Heart left ventricle (tissue), 16 donors: ENCODE data around the gene MSL1. TPM values are rescaled to one million over a fixed set of nuclear protein-coding genes. Genes with fewer than 3 reads are reported as not detected.
A peak's percentile ranks its signal among the peaks of the same experiment; 100 is the strongest.
"Not testable (repeated sequence)": the region's sequence is repeated elsewhere in the genome, so short reads cannot be mapped to it uniquely, and the experiment has no call there.

Experiments
- ATAC-seq, 4 donors: fragments of 200-7000 bp; cut with Tn5 transposase; one replicate each; pipeline ENCODE4 v1.9.1; 2020 to 2022; ENCODE audit warnings: moderate library complexity in 4 of 4, mild to moderate bottlenecking in 3 of 4, moderate number of reproducible peaks in 1 of 4
- DNase-seq, 5 donors: peaks; one replicate each; pipeline ENCODE4 v3.0.0-alpha.2; 2020
- H3K27ac ChIP-seq, 12 donors: fragments of 200-600 bp; sonication (generic) in 4 of 12; one replicate each; pipeline versions ENCODE4 v1.5.0 to v1.8.0; 2016 to 2022; ENCODE audit warnings: mild to moderate bottlenecking in 2 of 12
- H3K27me3 ChIP-seq, 9 donors: fragments of 200-600 bp; sonication (generic) in 2 of 9; one replicate each; pipeline versions ENCODE4 v1.5.1 to v1.8.0; 2016 to 2022; ENCODE audit warnings: mild to moderate bottlenecking in 3 of 9
- H3K36me3 ChIP-seq, 9 donors: fragments of 200-600 bp; sonication (generic) in 2 of 9; one replicate each; pipeline versions ENCODE4 v1.5.0 to v1.8.0; 2018 to 2022; ENCODE audit warnings: mild to moderate bottlenecking in 2 of 9
- H3K4me1 ChIP-seq, 12 donors: fragments of 200-600 bp; sonication (generic) in 4 of 12; one replicate each; pipeline versions ENCODE4 v1.5.0 to v1.8.0; 2016 to 2022; ENCODE audit warnings: mild to moderate bottlenecking in 3 of 12
- H3K4me3 ChIP-seq, 12 donors: fragments of 200-600 bp; sonication (generic) in 4 of 12; one replicate each; pipeline versions ENCODE4 v1.5.0 to v1.8.0; 2017 to 2022; ENCODE audit warnings: mild to moderate bottlenecking in 9 of 12, moderate library complexity in 4 of 12
- H3K9me3 ChIP-seq, 12 donors: fragments of 200-600 bp; sonication (generic) in 4 of 12; one replicate each; pipeline versions ENCODE4 v1.5.0 to v1.8.0; 2016 to 2022; ENCODE audit warnings: mild to moderate bottlenecking in 1 of 12
- CTCF ChIP-seq, 12 donors: fragments of 200-600 bp; sonication (generic) in 4 of 12; IDR thresholded peaks; one replicate each; pipeline versions ENCODE4 v1.5.0 to v1.8.0; 2018 to 2022; ENCODE audit warnings: antibody characterized with exemption in 12 of 12, mild to moderate bottlenecking in 5 of 12
- POLR2A ChIP-seq, 2 donors: fragments of 450-650 bp; IDR thresholded peaks; one replicate each; pipeline ENCODE4 v1.6.1; 2017; ENCODE audit warnings: antibody characterized with exemption in 2 of 2, mild to moderate bottlenecking in 2 of 2, moderate library complexity in 2 of 2
- WGBS, 4 donors: extraction: QIAGEN DNeasy Blood & Tissue Kit in 2 of 4; methylation state at CpG; one replicate each; pipeline versions ENCODE4 v1.1.5 to v1.1.7; 2013 to 2018; 5-methylcytosine and 5-hydroxymethylcytosine counted together
- intact Hi-C, 10 donors: fragments of 100-400 bp; cut with DNase I; formaldehyde crosslinking; loops; one replicate each; pipeline versions ENCODE4 v1.11.1 to v1.14.2; 2022
- polyA plus RNA-seq, 2 donors: library from polyadenylated mRNA; stranded (reverse); fragments of 200-250 nt; gene quantifications; one replicate each; pipeline ENCODE4 v1.2.3, GENCODE V29; 2013
- total RNA-seq, 9 donors: library from RNA; depleted of rRNA in 2 of 9; stranded (reverse); fragments of >200 nt in 2 of 9; fragmentation: NEBNext Ultra II Directional in 3 of 9; extraction: Animal tissue kit (Norgen Biotek cat#: 25700) in 3 of 9; gene quantifications; one replicate each; pipeline versions ENCODE4 v1.1.0 to v1.2.4, GENCODE V29; 2016 to 2023
- donor health status: ischemic (EF 13 %, LVEDD 7.1; RV severe dilation, severe dysfunction).
- donor health status: healthy with polysubstance abuse.
- donor health status: DM: no; HTN: yes; CAD: no.
- donor health status: DM: no; HTN: no; CAD: no.
- donor health status: ischemic (EF 25% LVEDD 6.9; RV normal size, moderate dysfunction).
- donor health status: ischemic (EF 25% LVEDD 5.7; RV mildly dilated, moderate dysfunction).
- donor health status: healthy.
- donor health status: DM: yes; HTN: yes; CAD: no.
- donor health status: ischemic (EF 35%, LVEDD 5.7; RV mildly dilated, moderate dysfunction).
- donor health status: nonischemic (EF 11% LVEDD 7.7; RV severe dilation, severe dysfunction).
- donor health status: DM: yes; HTN: yes; CAD: no.
- donor health status: PGD.
- donor health status: ischemic (EF 29% LVEDD 5.4; RV normal size, mild dysfunction).
- donor health status: nonischemic (EF 23%, LVEDD 6.1; RV moderate dilation, normal function).

The MSL1 gene
- total and polyA plus RNA-seq, 11 donors: 32.0 to 54.7 (median 45.1) TPM

DNA sequence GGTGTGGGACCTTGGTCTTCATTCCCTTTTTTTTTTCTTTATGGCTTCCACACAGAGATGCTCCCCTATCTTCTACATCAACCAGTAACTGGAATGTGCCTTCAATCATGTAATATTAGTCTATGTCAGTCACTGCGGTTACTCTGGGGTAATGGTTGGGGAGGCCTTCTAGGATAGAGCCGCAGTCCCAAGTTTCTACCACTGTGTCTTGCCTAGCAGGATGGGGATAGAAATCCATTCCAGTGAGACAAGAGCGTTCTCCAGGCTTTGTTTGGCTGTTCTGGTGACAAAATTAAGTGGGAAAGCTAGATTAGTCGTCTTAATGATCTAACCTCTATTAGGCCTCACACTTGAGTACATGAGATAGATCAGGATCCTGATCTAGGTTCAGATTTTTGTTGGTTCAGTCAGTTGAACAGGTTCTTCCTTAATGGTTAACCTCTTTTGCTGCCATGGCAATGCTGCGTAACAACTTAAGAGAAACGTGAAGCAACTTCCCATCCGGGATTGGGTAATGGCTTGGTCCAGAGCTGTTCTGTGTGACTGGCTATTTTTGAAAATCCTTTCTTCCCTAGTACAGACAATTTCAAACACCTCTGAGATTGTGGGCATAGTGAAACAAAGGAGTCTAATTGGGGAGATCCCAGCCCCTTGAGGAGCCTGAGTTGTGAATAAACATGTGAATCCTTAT is 8.7 kb downstream of the MSL1 start:
- H3K4me1 ChIP-seq: peaks cover 0 to 16% (median under 1%) of the 10 kb centered on the region in 12 donors
- intact Hi-C loops: loop anchor here in 1 of 10 donors (10.0 kb wide), 1 partner anchor 504 kb away; no protein-coding TSS in a partner anchor
- H3K4me3 ChIP-seq: no peak overlapping the region
- no peak for TF ChIP-seq POLR2A (IDR thresholded peaks at IDR 0.05)
- no peaks in the 10 kb centered on the region for H3K27me3 ChIP-seq
- H3K9me3 ChIP-seq: no peaks in the 10 kb centered on the region
- 83 to 87% (median 86%) methylated on average over 7 of the region's 7 CpGs for WGBS, 4 donors
- peak in 3 of 4 donors; percentile 50 to 70 (median 58) for ATAC-seq
- DNase-seq: peak in 2 of 5 donors; percentile 18 to 32
- peaks cover 2 to 100% (median 97%) of the 10 kb centered on the region in 9 donors for H3K36me3 ChIP-seq
- H3K27ac ChIP-seq: peak overlapping the region in 2 of 12 donors; percentile 44 to 63

DNA sequence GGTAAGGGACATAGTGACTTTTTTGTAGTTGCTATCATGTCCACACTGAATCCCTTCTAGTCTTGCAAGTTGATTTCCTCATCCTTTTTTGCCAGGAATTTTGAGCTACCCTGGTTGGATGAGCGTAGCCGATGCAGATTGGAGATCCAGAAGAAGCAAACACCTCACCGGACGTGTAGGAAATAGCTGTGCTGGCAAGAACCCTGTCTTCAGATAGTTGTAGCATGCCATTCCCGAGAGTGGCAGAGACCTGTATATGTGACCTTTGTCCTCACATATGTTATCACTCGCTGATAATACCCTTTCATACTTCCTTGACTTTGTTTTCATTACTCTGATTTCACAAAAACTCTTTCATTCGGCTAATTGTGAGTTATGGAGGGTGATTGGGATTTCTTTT is 12.4 kb downstream of the MSL1 start:
- H3K27ac ChIP-seq: peak overlapping the region in 1 of 12 donors; percentile 28
- no peak overlapping the region for H3K4me3 ChIP-seq
- peaks cover 1 to 89% (median 81%) of the 10 kb centered on the region in 9 donors for H3K36me3 ChIP-seq
- peaks cover 0 to 20% (median 4%) of the 10 kb centered on the region in 12 donors for H3K4me1 ChIP-seq
- TF ChIP-seq POLR2A (IDR thresholded peaks at IDR 0.05) (no peak), CTCF (IDR thresholded peaks at IDR 0.05) (no peak)
- intact Hi-C loops: loop anchor here in 1 of 10 donors (10.0 kb wide), 1 partner anchor 501 kb away; no protein-coding TSS in a partner anchor
- no peak for DNase-seq
- no peak for ATAC-seq
- no peaks in the 10 kb centered on the region for H3K9me3 ChIP-seq
- 48 to 56% (median 54%) methylated on average over 7 of the region's 7 CpGs for WGBS, 4 donors
- H3K27me3 ChIP-seq: no peaks in the 10 kb centered on the region

DNA sequence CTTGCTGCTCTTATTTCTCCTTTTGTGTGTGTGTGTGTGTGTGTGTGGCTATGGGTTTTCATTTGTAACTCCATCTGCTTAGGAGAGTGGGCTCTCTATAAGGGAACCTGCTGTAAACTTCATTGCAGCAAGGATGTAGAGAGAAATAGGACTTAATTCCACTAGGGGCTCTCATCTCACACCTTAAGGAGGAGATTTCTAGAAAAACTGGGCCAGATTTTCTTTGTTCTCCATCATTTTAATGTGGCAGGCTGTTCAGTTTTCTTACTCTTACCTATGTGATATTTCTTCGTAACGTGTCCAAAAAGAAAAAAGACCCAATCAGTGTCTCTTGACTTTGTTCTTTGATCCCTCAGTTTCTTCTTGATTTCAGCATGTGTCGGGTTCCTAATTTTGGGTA is 14.0 kb downstream of the MSL1 start:
- DNase-seq (no peak), ATAC-seq (no peak)
- peaks cover 0 to 16% (median 10%) of the 10 kb centered on the region in 12 donors for H3K4me1 ChIP-seq
- peak overlapping the region in 1 of 12 donors; percentile 13 for H3K27ac ChIP-seq
- TF ChIP-seq POLR2A (IDR thresholded peaks at IDR 0.05): no peak
- TF ChIP-seq CTCF (IDR thresholded peaks at IDR 0.05): no peak
- H3K4me3 ChIP-seq: no peak overlapping the region
- 94 to 96% (median 94%) methylated on average over 3 of the region's 3 CpGs for WGBS, 4 donors
- H3K27me3 ChIP-seq: no peaks in the 10 kb centered on the region
- H3K9me3 ChIP-seq: no peaks in the 10 kb centered on the region
- intact Hi-C loops: loop anchor here in 1 of 10 donors (10.0 kb wide), 1 partner anchor 499 kb away; no protein-coding TSS in a partner anchor
- H3K36me3 ChIP-seq: peaks cover 0 to 73% (median 64%) of the 10 kb centered on the region in 9 donors

- intact Hi-C loops: loop anchor here in 6 of 10 donors (1.0 to 10.0 kb wide), 3 partner anchors 16 to 495 kb away; no protein-coding TSS in a partner anchor
- WGBS, 4 donors: 15 to 21% (median 19%) methylated on average over 14 of the region's 14 CpGs
- ATAC-seq (peak in 3 of 4 donors; percentile 1 to 3 (median 1)), DNase-seq (peak in 1 of 5 donors; percentile 20)
- H3K27me3 ChIP-seq: no peaks in the 10 kb centered on the region
- H3K4me3 ChIP-seq: peak overlapping the region; percentile 45 to 91 (median 79)
- H3K4me1 ChIP-seq: peaks cover 3 to 27% (median 22%) of the 10 kb centered on the region in 12 donors
- H3K36me3 ChIP-seq: peaks cover 0 to 70% (median 61%) of the 10 kb centered on the region in 9 donors
- TF ChIP-seq POLR2A (IDR thresholded peaks at IDR 0.05) (no peak), CTCF (IDR thresholded peaks at IDR 0.05) (no peak)
- H3K27ac ChIP-seq: peak overlapping the region; percentile 89 to 99 (median 98)
- no peaks in the 10 kb centered on the region for H3K9me3 ChIP-seq
These were observed 17.8 kb downstream of the MSL1 start for GRCh38 chr17:40139566-40140058.

- H3K9me3 ChIP-seq, ATAC-seq, intact Hi-C loops, DNase-seq, H3K27ac ChIP-seq, H3K4me3 ChIP-seq, H3K27me3 ChIP-seq: not testable (repeated sequence)
- peaks cover 3 to 40% (median 26%) of the 10 kb centered on the region in 12 donors for H3K4me1 ChIP-seq
- 82 to 86% (median 84%) methylated on average over 3 of the region's 3 CpGs for WGBS, 4 donors
- H3K36me3 ChIP-seq: peaks cover 0 to 70% (median 67%) of the 10 kb centered on the region in 9 donors
These were observed 21.4 kb downstream of the MSL1 start for GRCh38 chr17:40143166-40143565.
